ENCODE data around the gene PEX11G. TPM values are rescaled to one million over a fixed set of nuclear protein-coding genes. Genes with fewer than 3 reads are reported as not detected.
A peak's percentile ranks its signal among the peaks of the same experiment; 100 is the strongest.

The PEX11G gene
- total and polyA plus RNA-seq, 9 of the 15 experiments (the other 6 are each of a cell fraction or from before 2014, with no cell fraction given), result 0.07 to 3.2 (median 0.70) TPM; not detected in 1

- no peak for TF ChIP-seq MYC (IDR thresholded peaks at IDR 0.05; ENCODE audit: low read depth, low read length)
- TF ChIP-seq MYC (CRISPR knock-in tag; IDR thresholded peaks at IDR 0.05; ENCODE audit: borderline replicate concordance, low read depth), result no peak
- TF ChIP-seq AFF4 (CRISPR knock-in tag; IDR thresholded peaks at IDR 0.05), result no peak
- TF ChIP-seq ZNF143 (CRISPR knock-in tag; IDR thresholded peaks at IDR 0.05), result no peak
- no peak for TF ChIP-seq SIX5 (IDR thresholded peaks at IDR 0.05; ENCODE audit: borderline replicate concordance in 1 of 2, insufficient read depth in 1 of 2, low read depth in 1 of 2, low read length in 2 of 2)
- no peak for TF ChIP-seq PRPF4 (IDR thresholded peaks at IDR 0.05; ENCODE audit: insufficient read depth, low read depth, low read length, poor library complexity, severe bottlenecking)
- peak; percentile 90 for TF ChIP-seq HDGF (IDR thresholded peaks at IDR 0.05)
- no peak for TF ChIP-seq THRAP3 (IDR thresholded peaks at IDR 0.05; ENCODE audit: borderline replicate concordance)
- TF ChIP-seq ATF2 (CRISPR knock-in tag; IDR thresholded peaks at IDR 0.05), result no peak
- TF ChIP-seq PHTF2 (CRISPR knock-in tag; IDR thresholded peaks at IDR 0.05), result no peak
- TF ChIP-seq MCM5 (IDR thresholded peaks at IDR 0.05; ENCODE audit: low read depth), result no peak
- TF ChIP-seq ZNF780A (CRISPR knock-in tag; IDR thresholded peaks at IDR 0.05), result no peak
- TF ChIP-seq WHSC1 (IDR thresholded peaks at IDR 0.05; ENCODE audit: low read length), result no peak
- no peak for TF ChIP-seq IRF9 (tag; IDR thresholded peaks at IDR 0.05)
- no peak for TF ChIP-seq RBM14 (IDR thresholded peaks at IDR 0.05; ENCODE audit: borderline replicate concordance, insufficient read depth, low read depth, low read length)
- no peak for TF ChIP-seq C11orf30 (IDR thresholded peaks at IDR 0.05; ENCODE audit: low read depth)
- TF ChIP-seq PATZ1 (CRISPR knock-in tag; IDR thresholded peaks at IDR 0.05; ENCODE audit: borderline replicate concordance), result no peak
- TF ChIP-seq ZNF253 (CRISPR knock-in tag; conservative IDR thresholded peaks at IDR 0.05), result no peak
Measured at GRCh38 chr19:7494416-7495098, 5.7 kb upstream of the PEX11G start (continued).

Data from K562 (cell line).